IMR-90 (cell line): Measurements from ENCODE around the gene TBX10. TPM values are rescaled to one million over a fixed set of nuclear protein-coding genes. Genes with fewer than 3 reads are reported as not detected.

Source experiments
- ATAC-seq: fragments of 200-7000 bp; cut with Tn5 transposase; 2 replicates; pipeline ENCODE4 v1.9.1; 2020; ENCODE audit warnings: low read depth, mild to moderate bottlenecking, moderate library complexity
- BruUV-seq: library from RNA; stranded (reverse); fragments of 400-500 nt; replicated peaks from 2 replicates; lab custom pipeline; 2021; lab: Mats Ljungman, UMichigan
- CTCF ChIA-PET: fragments of 300-600 bp; formaldehyde crosslinking; extraction: SDS; loops from one replicate; lab custom pipeline; 2021; ENCODE audit warnings: antibody characterized with exemption; lab: Yijun Ruan, JAX
- POLR2A ChIA-PET: fragments of 300-600 bp; sonication (Branson Sonifier 250); formaldehyde crosslinking; loops from one replicate; lab custom pipeline; 2022; ENCODE audit warnings: antibody characterized with exemption; ENCODE audit not compliant: unreplicated experiment; lab: Charles Lee
- DNase-seq: peaks from one replicate; pipeline ENCODE4 v3.0.0; 2013
- H2AFZ ChIP-seq: replicated peaks from 2 replicates; pipeline ENCODE3; 2013; ENCODE audit warnings: low read length, mild to moderate bottlenecking; ENCODE audit not compliant: poor library complexity
- H2AK5ac ChIP-seq: 2 replicates; pipeline ENCODE4 v1.6.1; 2013; ENCODE audit warnings: low read depth, low read length, inconsistent platforms
- H2AK9ac ChIP-seq: replicated peaks from 2 replicates; pipeline ENCODE3; 2013; ENCODE audit warnings: mild to moderate bottlenecking, low read depth, low read length, moderate library complexity; ENCODE audit not compliant: poor library complexity
- H2BK120ac ChIP-seq: 2 replicates; pipeline ENCODE4 v1.6.1; 2013; ENCODE audit warnings: low read depth, low read length, inconsistent platforms
- H2BK15ac ChIP-seq: 3 replicates; pipeline ENCODE4 v1.6.1; 2013; ENCODE audit warnings: low read depth, low read length, inconsistent platforms
- H2BK20ac ChIP-seq: 2 replicates; pipeline ENCODE4 v1.6.1; 2013; ENCODE audit warnings: low read depth, mild to moderate bottlenecking, inconsistent platforms, low read length, moderate library complexity
- H2BK5ac ChIP-seq: 2 replicates; pipeline ENCODE4 v1.6.1; 2013; ENCODE audit warnings: mild to moderate bottlenecking, low read depth, low read length, inconsistent platforms; ENCODE audit not compliant: poor library complexity, severe bottlenecking
- H3K14ac ChIP-seq: replicated peaks from 2 replicates; pipeline ENCODE4 v1.6.1; 2013; ENCODE audit warnings: low read depth, low read length, inconsistent platforms
- H3K18ac ChIP-seq: 2 replicates; pipeline ENCODE4 v1.6.1; 2013; ENCODE audit warnings: low read depth, low read length, control low read depth
- H3K23ac ChIP-seq: 2 replicates; pipeline ENCODE4 v1.6.1; 2013; ENCODE audit warnings: low read depth, low read length, inconsistent platforms
- H3K27ac ChIP-seq: 2 replicates; pipeline ENCODE4 v1.5.1; 2013; ENCODE audit warnings: mild to moderate bottlenecking, control low read depth, low read length; ENCODE audit not compliant: insufficient read depth
- H3K27me3 ChIP-seq: 2 replicates; pipeline ENCODE4 v1.6.1; 2013; ENCODE audit warnings: low read length; ENCODE audit not compliant: control insufficient read depth, insufficient read depth
- H3K36me3 ChIP-seq: 2 replicates; pipeline ENCODE4 v1.6.1; 2013; ENCODE audit warnings: low read length, mixed read lengths; ENCODE audit not compliant: control insufficient read depth, insufficient read depth
- H3K4ac ChIP-seq: 2 replicates; pipeline ENCODE4 v1.6.1; 2013; ENCODE audit warnings: low read depth, low read length, inconsistent platforms
- H3K4me1 ChIP-seq: 2 replicates; pipeline ENCODE4 v1.6.1; 2013; ENCODE audit warnings: low read length, mixed read lengths; ENCODE audit not compliant: control insufficient read depth, insufficient read depth
- H3K4me2 ChIP-seq: 2 replicates; pipeline ENCODE4 v1.6.1; 2013; ENCODE audit warnings: low read depth, mild to moderate bottlenecking, control low read depth, low read length, moderate library complexity
- H3K4me3 ChIP-seq: 2 replicates; pipeline ENCODE4 v1.5.1; 2013; ENCODE audit warnings: low read depth, mild to moderate bottlenecking, control low read depth, low read length, moderate library complexity; ENCODE audit not compliant: insufficient read depth
- H3K56ac ChIP-seq: 2 replicates; pipeline ENCODE4 v1.6.1; 2013; ENCODE audit warnings: low read length, inconsistent platforms; ENCODE audit not compliant: insufficient read depth; ENCODE audit errors: extremely low read depth
- H3K79me1 ChIP-seq, 2 experiments: 2 replicates each; pipeline ENCODE4 v1.6.1; 2013; ENCODE audit warnings: low read length in 2 of 2, inconsistent platforms in 1 of 2, low read depth in 1 of 2
- H3K9ac ChIP-seq: 2 replicates; pipeline ENCODE4 v1.6.1; 2013; ENCODE audit warnings: low read depth, low read length, control low read depth
- H3K9me1 ChIP-seq: 2 replicates; pipeline ENCODE4 v1.6.1; 2013; ENCODE audit warnings: low read length, inconsistent platforms; ENCODE audit not compliant: insufficient read depth
- H3K9me3 ChIP-seq: 2 replicates; pipeline ENCODE4 v1.6.1; 2013; ENCODE audit warnings: low read length; ENCODE audit not compliant: control insufficient read depth, insufficient read depth
- H4K20me1 ChIP-seq: 2 replicates; pipeline ENCODE4 v1.6.1; 2013; ENCODE audit warnings: low read length, inconsistent platforms; ENCODE audit not compliant: insufficient read depth
- H4K5ac ChIP-seq: 2 replicates; pipeline ENCODE4 v1.6.1; 2013; ENCODE audit warnings: mild to moderate bottlenecking, low read depth, low read length, control low read depth
- H4K8ac ChIP-seq, 2 experiments: 2 replicates each; pipeline ENCODE4 v1.6.1; 2013; ENCODE audit warnings: low read depth in 2 of 2, low read length in 2 of 2, control low read depth in 1 of 2, inconsistent platforms in 1 of 2
- H4K91ac ChIP-seq: 2 replicates; pipeline ENCODE4 v1.6.1; 2013; ENCODE audit warnings: low read depth, low read length, inconsistent platforms; ENCODE audit not compliant: insufficient read depth
- BHLHE40 ChIP-seq: fragments of 150-350 bp; IDR thresholded peaks from 2 replicates; pipeline ENCODE4 v1.6.1; 2016; ENCODE audit warnings: mild to moderate bottlenecking, low read depth, low read length
- CEBPB ChIP-seq: IDR thresholded peaks from 2 replicates; pipeline ENCODE4 v1.6.1; 2012; ENCODE audit warnings: low read depth, low read length, improper control_type of control experiment
- CHD1 ChIP-seq: IDR thresholded peaks from 2 replicates; pipeline ENCODE4 v1.6.1; 2012; ENCODE audit warnings: low read depth, low read length, improper control_type of control experiment
- CTCF ChIP-seq: conservative IDR thresholded peaks from 2 replicates; pipeline ENCODE4 v1.5.1; 2012; ENCODE audit warnings: mild to moderate bottlenecking, low read depth, low read length, improper control_type of control experiment
- ELK1 ChIP-seq: fragments of 150-350 bp; IDR thresholded peaks from 2 replicates; pipeline ENCODE4 v1.6.1; 2016; ENCODE audit warnings: low read depth, mild to moderate bottlenecking, low read length, moderate library complexity, borderline replicate concordance
- FOS ChIP-seq: fragments of 150-350 bp; IDR thresholded peaks from 2 replicates; pipeline ENCODE4 v1.6.1; 2016; ENCODE audit warnings: low read depth, low read length
- MAFK ChIP-seq: IDR thresholded peaks from 2 replicates; pipeline ENCODE4 v1.6.1; 2012; ENCODE audit warnings: low read depth, low read length, improper control_type of control experiment
- MAZ ChIP-seq: IDR thresholded peaks from 2 replicates; pipeline ENCODE4 v1.6.1; 2012; ENCODE audit warnings: low read depth, mild to moderate bottlenecking, low read length, improper control_type of control experiment, moderate library complexity, borderline replicate concordance
- MXI1 ChIP-seq: IDR thresholded peaks from 2 replicates; pipeline ENCODE4 v1.6.1; 2012; ENCODE audit warnings: low read depth, mild to moderate bottlenecking, low read length, moderate library complexity, borderline replicate concordance
- NFE2L2 ChIP-seq: fragments of 150-350 bp; IDR thresholded peaks from 2 replicates; pipeline ENCODE4 v1.6.1; 2016; ENCODE audit warnings: low read depth, mild to moderate bottlenecking, low read length
- POLR2A ChIP-seq: IDR thresholded peaks from 2 replicates; pipeline ENCODE4 v1.6.1; 2012; ENCODE audit warnings: mild to moderate bottlenecking, low read depth, low read length
- RAD21 ChIP-seq: IDR thresholded peaks from 2 replicates; pipeline ENCODE4 v1.6.1; 2012; ENCODE audit warnings: low read length, improper control_type of control experiment
- RCOR1 ChIP-seq: IDR thresholded peaks from 2 replicates; pipeline ENCODE4 v1.6.1; 2012; ENCODE audit warnings: mild to moderate bottlenecking, low read length, improper control_type of control experiment; ENCODE audit not compliant: insufficient replicate concordance
- RFX5 ChIP-seq: IDR thresholded peaks from 2 replicates; pipeline ENCODE4 v1.8.0; 2012; ENCODE audit warnings: low read depth, mild to moderate bottlenecking, low read length, moderate library complexity
- SMC3 ChIP-seq: fragments of 150-350 bp; IDR thresholded peaks from 2 replicates; pipeline ENCODE4 v1.6.1; 2016; ENCODE audit warnings: low read depth, mild to moderate bottlenecking, antibody characterized with exemption, low read length, moderate library complexity
- USF2 ChIP-seq: fragments of 150-350 bp; IDR thresholded peaks from 2 replicates; pipeline ENCODE4 v1.6.1; 2017; ENCODE audit warnings: mild to moderate bottlenecking, antibody characterized with exemption, low read length, low read depth
- WGBS, 2 experiments: methylation state at CpG; one replicate each; pipeline versions ENCODE4 v1.1.5 to v1.1.7; 2013; ENCODE audit warnings: missing lambda C conversion rate in 2 of 2; ENCODE audit not compliant: insufficient read length in 1 of 2; ENCODE audit errors: extremely low coverage in 2 of 2; 5-methylcytosine and 5-hydroxymethylcytosine counted together
- dilution Hi-C: fragments of 300-500 bp; cut with HindIII; formaldehyde crosslinking; loops from one replicate; pipeline ENCODE4 v1.14.3; 2018; ENCODE audit warnings: low sequenced_read_pairs; ENCODE audit not compliant: unreplicated experiment
- in situ Hi-C: fragments of 300-500 bp; cut with MboI; formaldehyde crosslinking; loops from 3 replicates; pipeline ENCODE4 v1.14.3; 2019; ENCODE audit warnings: low sequenced_read_pairs, inconsistent platforms, mixed read lengths
- intact Hi-C: fragments of 100-400 bp; cut with micrococcal nuclease; formaldehyde crosslinking; loops from 2 replicates; pipeline ENCODE4 v1.10.0; 2022
- polyA plus RNA-seq, 3 experiments: library from polyadenylated mRNA; depleted of rRNA; stranded (reverse); fragments of >200 nt; gene quantifications; 2 replicates each; pipeline ENCODE4 v1.2.3, GENCODE V29; 2012; ENCODE audit warnings: low replicate concordance in 1 of 3
- total RNA-seq: library from RNA; depleted of rRNA; stranded (reverse); fragments of >200 nt; gene quantifications from 2 replicates; pipeline ENCODE4 v1.2.3, GENCODE V29; 2012

TBX10 gene
- total and polyA plus RNA-seq, 2 of the 4 experiments (the other 2 are of a cell fraction), result not detected

GRCh38 chr11:67586568-67587250, 52.9 kb downstream of the TBX10 start:
- CTCF ChIA-PET, result no interaction called here
- BruUV-seq, result no TSS peak

More at GRCh38 chr11:67586568-67587250, 52.9 kb downstream of the TBX10 start:
- DNase-seq (no peak), ATAC-seq (no peak)
- Histone ChIP-seq H2AK5ac (no peak overlapping the region), H4K20me1 (peaks cover 31% of the 10 kb centered on the region), H2BK120ac (no peak overlapping the region), H3K4me2 (no peak overlapping the region), H3K9ac (no peak overlapping the region), H2AFZ (no peak overlapping the region), H3K27me3 (no peaks in the 10 kb centered on the region; the same call in 1 of the 2 replicates), H4K91ac (no peak overlapping the region), H2BK5ac (no peak overlapping the region), H3K23ac (no peak overlapping the region), H4K5ac (no peak overlapping the region), H3K27ac (no peak overlapping the region), H3K4ac (no peak overlapping the region), H4K8ac (no peak overlapping the region), H3K4me3 (no peak overlapping the region), H3K9me1 (peaks cover 16% of the 10 kb centered on the region), H2AK9ac (no peak overlapping the region), H3K56ac (no peak overlapping the region), H3K36me3 (peaks cover 20% of the 10 kb centered on the region), H3K14ac (no peak overlapping the region), H3K4me1 (peaks cover 11% of the 10 kb centered on the region), H3K79me1 (peaks cover 18 to 45% of the 10 kb centered on the region in 2 experiments), H3K9me3 (no peaks in the 10 kb centered on the region), H3K18ac (no peak overlapping the region), H2BK20ac (no peak overlapping the region), H2BK15ac (no peak overlapping the region)
- dilution Hi-C loops (no loop called here), in situ Hi-C loops (no loop called here), intact Hi-C loops (no loop called here)
- POLR2A ChIA-PET, result no interaction called here
- WGBS, 2 experiments, result no CpG with 5 or more reads among the region's 5 CpGs
- TF ChIP-seq ELK1 (no peak), FOS (no peak), USF2 (no peak), RCOR1 (no peak), CHD1 (no peak), CTCF (no peak), MXI1 (no peak), POLR2A (no peak), SMC3 (no peak), BHLHE40 (no peak), MAFK (no peak), MAZ (no peak), CEBPB (no peak), NFE2L2 (no peak), RFX5 (no peak), RAD21 (no peak)
